Spleen (tissue), 7 donors: Measurements from ENCODE around the gene RAPGEF6.

Source experiments
- CTCF ChIP-seq, 11 experiments: fragments of 200-600 bp in 7 of 11; fragments of 450-650 bp in 4 of 11; sonication (generic) in 4 of 11; IDR thresholded peaks in 8 of 11; conservative IDR thresholded peaks in 3 of 11; 1 replicate in 7 of 11; 2 replicates in 4 of 11; pipeline versions ENCODE4 v1.4.0 to v1.8.0; 2016 to 2021; ENCODE audit warnings: antibody characterized with exemption in 11 of 11, inconsistent platforms in 4 of 11, mild to moderate bottlenecking in 1 of 11
- POLR2A ChIP-seq, 3 donors: fragments of 450-650 bp; IDR thresholded peaks; one replicate each; pipeline ENCODE4 v1.5.1; 2017; ENCODE audit warnings: antibody characterized with exemption in 3 of 3, mild to moderate bottlenecking in 1 of 3
- POLR2AphosphoS5 ChIP-seq, 3 donors: sonication (generic); formaldehyde crosslinking; IDR thresholded peaks; one replicate each; pipeline ENCODE4 v1.5.1; 2017; ENCODE audit warnings: antibody characterized with exemption in 3 of 3
- donor health status: DM: no; HTN: no; CAD: no; lungs with moderate emphysema.
- donor health status: DM: no; HTN: no; CAD: no.
- donor health status: DM: no; HTN: no; CAD: no.

DNA sequence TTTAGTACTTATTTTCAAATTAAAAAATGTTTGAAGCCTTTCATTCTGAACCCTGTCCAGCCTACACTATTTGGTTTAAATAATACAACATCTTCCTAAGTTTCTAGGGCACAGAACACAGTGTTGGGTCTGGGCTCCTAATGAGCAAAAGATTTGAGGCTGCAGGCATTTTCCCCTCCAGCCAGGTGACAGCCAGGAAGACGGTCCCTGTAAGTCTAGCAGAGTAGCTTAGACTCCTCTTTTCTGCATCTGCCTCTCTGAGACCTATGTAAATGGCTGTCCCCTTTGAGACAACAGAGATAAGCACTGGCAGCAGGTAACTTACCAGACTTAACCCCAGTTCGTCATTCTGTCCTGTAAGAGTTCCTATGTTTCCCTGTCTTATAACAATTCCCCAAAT is 229.4 kb downstream of the RAPGEF6 start:
- TF ChIP-seq CTCF (IDR thresholded peaks at IDR 0.05 in 8 of 11, conservative IDR thresholded peaks at IDR 0.05 in 3 of 11) = no peak
- TF ChIP-seq POLR2A (IDR thresholded peaks at IDR 0.05) = no peak
- no peak for TF ChIP-seq POLR2AphosphoS5 (IDR thresholded peaks at IDR 0.05)
